GM19463 (cell line): ENCODE data around the gene CST8.

Experiments
- ATAC-seq: cut with Tn5 transposase; IDR thresholded peaks from one replicate; pipeline ENCODE4 v1.9.1; 2021; ENCODE audit warnings: mild to moderate bottlenecking, moderate library complexity; ENCODE audit not compliant: unreplicated experiment

The CST8 gene

GRCh38 chr20:23475395-23475794, 15.5 kb upstream of the CST8 start:
- no peak for ATAC-seq

GRCh38 chr20:23476015-23476754, 14.7 kb upstream of the CST8 start:
- ATAC-seq: no peak

- no peak for ATAC-seq
These were observed 13.7 kb upstream of the CST8 start for GRCh38 chr20:23477223-23477622.

- no peak for ATAC-seq
These were observed 11.9 kb upstream of the CST8 start for GRCh38 chr20:23479043-23479442.

- no peak for ATAC-seq
These were observed 8.8 kb upstream of the CST8 start for GRCh38 chr20:23482138-23482537.

GRCh38 chr20:23484081-23484480, 6.8 kb upstream of the CST8 start:
- no peak for ATAC-seq

GRCh38 chr20:23488470-23488869, 2.4 kb upstream of the CST8 start:
- ATAC-seq: no peak

GRCh38 chr20:23488996-23489395, 1.9 kb upstream of the CST8 start:
- ATAC-seq: no peak

GRCh38 chr20:23492292-23492691, 1.4 kb downstream of the CST8 start:
- ATAC-seq: peak; percentile 51

GRCh38 chr20:23493172-23493772, 2.4 kb downstream of the CST8 start:
- no peak for ATAC-seq

GRCh38 chr20:23497536-23497935, 6.6 kb downstream of the CST8 start:
- ATAC-seq: no peak

- ATAC-seq: no peak
These were observed 11.0 kb downstream of the CST8 start for GRCh38 chr20:23501926-23502325.

GRCh38 chr20:23503649-23504048, 12.7 kb downstream of the CST8 start:
- no peak for ATAC-seq

- no peak for ATAC-seq
These were observed 16.4 kb downstream of the CST8 start for GRCh38 chr20:23507346-23507745.

- ATAC-seq: no peak
These were observed 17.7 kb downstream of the CST8 start for GRCh38 chr20:23508449-23509229.

- ATAC-seq: no peak
These were observed 18.5 kb downstream of the CST8 start for GRCh38 chr20:23509247-23509913.

GRCh38 chr20:23510000-23510590, 19.2 kb downstream of the CST8 start:
- ATAC-seq: no peak

GRCh38 chr20:23513164-23513563, 22.2 kb downstream of the CST8 start:
- peak; percentile 70 for ATAC-seq

GRCh38 chr20:23514848-23515247, 23.9 kb downstream of the CST8 start:
- ATAC-seq: no peak

- no peak for ATAC-seq
These were observed 24.5 kb downstream of the CST8 start for GRCh38 chr20:23515250-23515939.
